HG03565 (cell line): ENCODE data around the gene SORCS2.

Experiments
- ATAC-seq: cut with Tn5 transposase; IDR thresholded peaks from one replicate; pipeline ENCODE4 v1.9.1; 2021; ENCODE audit warnings: mild to moderate bottlenecking, moderate library complexity; ENCODE audit not compliant: unreplicated experiment

The SORCS2 gene

DNA sequence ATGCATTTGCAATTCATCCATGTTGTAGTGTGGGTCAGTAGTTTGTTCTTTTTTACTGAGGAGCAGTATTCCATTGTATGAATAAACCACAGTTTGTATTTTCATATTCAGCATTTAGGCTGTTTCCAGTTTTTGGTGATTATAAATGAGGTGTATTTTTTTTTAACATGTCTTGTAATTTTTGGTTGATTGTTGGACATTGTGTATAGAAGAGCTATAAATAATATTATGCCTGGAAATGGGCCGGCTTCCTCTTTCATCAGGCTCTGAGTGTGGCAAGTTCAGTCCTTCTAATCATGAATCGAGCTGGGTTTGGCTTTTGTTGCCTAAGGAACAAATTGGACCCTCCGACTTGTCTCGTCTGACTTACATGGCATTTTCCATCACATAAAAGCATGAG lies 126.7 kb downstream of the SORCS2 start:
- no peak for ATAC-seq

DNA sequence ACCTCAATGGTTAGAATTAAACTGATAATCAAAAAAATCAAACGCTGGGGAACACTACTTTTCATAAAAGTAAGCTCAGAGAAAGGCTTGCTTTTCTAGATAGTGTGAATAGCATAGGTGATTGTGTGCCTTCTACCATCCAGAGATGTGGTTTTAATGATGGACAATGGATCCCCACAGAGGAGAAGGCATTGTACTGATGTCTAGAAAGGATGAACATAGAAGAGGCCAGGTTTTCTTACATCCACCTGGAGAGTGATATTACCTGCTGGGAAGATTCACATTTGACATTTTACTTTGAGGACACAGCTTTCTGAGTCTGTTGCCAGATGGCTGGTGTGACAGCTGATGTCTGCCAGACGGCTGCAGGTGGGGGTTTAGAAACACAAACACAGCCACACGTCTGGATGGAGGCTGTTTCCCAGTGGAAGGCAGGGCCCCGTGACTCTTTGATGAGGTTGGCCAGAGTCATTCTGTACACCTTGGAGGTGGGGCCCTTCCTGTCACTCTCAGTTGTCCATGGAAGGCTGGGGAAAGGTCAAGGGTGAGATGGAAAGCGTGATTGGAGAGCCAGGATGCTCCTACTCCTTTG lies 128.0 kb downstream of the SORCS2 start:
- ATAC-seq = no peak

DNA sequence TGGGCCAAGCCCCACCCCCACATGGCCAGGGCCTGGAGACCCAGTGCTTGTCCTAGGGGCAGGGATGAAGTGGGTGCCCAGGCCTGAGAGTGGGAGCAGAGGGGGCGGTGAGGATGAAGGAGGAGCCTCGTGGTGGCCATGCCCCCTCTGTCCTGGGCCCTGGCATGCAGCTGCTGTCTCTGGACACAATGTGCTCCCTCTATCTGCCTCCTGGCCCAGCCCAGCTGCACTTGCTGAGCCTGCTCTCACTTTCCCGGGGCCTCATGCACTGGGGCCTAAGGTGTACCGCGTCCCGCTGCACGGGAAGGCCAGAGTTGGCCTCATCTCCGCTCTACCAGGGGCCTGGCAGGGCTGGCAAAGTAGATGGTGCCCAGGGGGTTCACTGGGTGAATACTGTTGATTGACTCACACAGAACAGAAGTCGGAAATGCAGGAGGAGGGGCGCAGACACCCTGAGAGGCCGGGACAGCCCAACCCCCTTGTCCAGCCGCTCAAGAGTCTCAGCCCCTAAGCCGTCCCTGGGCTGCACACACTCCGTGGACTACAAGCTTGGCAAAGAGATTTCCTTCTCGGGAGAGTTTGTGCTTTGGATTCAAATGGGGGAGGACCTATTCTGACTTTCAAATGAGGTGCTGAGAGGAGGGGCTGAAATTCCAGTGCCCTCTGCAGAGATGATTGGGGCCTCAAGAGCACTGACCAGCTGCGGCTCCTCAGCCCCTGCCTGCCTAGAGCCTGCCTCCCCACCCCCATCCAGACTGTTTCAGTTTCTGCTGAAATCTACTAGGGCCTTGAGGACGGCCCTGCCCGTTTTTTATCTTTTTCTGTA lies 130.0 kb downstream of the SORCS2 start:
- ATAC-seq = no peak

DNA sequence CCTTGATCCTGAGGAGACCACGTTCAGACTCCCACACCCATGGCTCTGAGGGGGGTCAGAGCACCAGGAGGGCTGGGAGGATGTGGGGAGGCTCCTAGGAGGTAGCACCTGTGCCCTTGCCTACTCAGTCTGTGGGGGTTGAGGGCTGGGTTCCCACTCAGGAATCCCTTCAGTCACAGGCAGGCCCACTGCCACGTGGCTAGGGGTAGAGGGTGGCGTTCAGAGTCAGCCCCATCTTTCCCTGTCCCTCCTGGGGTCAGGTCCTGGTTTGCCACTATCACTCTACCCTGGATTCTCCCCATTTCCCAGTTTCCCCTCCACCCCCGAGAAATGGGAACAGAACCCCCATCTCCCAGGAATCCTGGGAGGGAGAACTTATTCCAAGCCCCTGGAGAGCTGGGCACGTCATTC lies 131.1 kb downstream of the SORCS2 start:
- ATAC-seq = no peak

DNA sequence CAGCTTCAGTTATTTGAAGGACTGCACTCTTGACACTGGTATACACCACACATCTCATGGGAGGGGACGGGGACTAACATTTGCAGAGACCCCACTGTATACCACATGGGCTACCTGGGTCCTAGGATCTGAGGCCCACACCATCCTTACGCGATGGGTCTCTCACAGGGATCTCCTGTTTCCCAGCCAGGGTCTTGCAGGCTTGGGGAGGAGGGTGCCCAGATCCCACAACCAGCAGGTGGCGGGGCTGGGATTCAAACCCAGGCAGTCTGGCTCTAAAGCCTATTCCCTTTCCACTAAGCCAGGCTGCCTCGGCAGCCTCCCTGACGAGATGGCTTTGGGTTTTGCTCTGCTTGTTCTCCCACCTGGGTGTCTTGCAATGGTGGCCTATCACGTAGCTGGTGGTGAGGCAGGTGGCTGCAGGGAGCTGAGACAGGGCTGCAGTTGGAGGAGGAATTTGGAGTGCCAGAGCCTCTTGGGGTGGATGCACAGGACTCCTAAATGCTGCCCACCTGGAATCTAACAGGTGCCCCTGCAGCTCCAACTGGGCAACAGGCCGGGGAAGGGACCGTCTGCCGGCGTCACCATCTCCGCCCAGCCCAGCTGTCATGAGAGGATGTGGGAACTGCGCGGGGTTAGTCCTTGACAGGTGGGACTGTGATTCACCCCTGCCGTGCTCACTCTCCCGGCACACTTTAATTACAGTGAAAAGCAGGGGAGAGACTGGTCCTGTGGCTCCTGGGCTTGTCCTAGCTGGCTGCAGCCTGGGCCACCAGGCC lies 131.7 kb downstream of the SORCS2 start:
- no peak for ATAC-seq

DNA sequence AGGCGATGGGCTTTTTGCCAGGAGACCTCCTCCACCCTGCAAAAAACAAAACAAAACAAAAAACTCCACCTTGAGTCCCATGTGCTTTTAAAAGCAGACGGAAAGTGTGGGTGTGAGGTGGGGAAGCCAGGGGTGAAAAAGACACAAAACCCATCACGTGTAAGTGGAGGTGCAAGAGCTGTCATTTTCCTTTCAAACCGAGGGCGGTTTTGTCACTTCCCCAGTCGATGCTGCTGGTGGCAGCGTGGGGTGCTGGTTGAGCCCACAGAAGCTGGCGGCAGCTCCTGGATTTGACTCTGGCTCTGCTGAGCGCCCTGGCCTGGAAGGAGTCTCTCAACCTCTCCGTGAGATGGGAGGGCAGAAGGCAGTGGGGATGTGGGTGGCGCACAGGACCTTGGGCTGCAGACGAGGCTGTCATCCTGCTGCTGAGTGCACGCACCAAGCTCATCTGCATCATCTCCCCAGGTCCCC lies 132.3 kb downstream of the SORCS2 start:
- ATAC-seq = no peak

DNA sequence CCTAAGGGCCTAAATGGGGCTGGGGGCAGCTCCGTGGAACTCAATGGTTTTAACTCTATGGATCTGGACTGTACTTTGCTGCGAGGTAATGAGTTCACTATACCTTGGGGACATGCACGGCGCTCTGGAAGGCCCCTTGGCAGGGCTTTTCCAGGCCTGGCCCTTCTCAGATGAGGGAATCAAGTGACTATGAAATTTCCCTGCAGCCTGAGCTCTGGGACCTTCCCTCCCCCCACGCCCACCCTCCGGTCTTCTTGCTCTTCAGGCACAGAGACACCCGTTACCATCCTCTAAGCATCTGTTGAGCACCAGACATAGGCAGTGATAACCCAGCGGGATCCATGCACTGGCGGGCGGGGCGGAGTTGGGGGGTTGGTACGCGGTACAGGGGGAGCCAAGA lies 133.2 kb downstream of the SORCS2 start:
- no peak for ATAC-seq

DNA sequence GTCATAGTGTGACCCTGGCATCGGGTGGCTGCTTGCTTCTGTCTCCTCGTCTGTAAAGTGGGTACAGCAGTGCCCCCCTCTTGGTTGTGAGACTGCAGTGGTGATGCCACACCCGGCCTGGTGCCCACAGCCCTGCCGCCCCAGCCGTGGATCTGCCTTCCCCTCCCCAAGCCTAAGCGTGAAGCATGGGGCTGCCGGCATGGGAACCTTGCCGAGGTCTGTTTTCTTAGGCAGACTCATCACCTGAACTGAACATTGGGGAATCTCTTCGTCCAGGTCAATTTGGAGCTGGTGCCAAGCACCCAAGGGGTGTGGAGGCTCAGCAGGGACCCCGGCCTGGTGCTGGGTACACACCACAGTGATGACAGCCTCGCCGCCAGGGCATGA lies 134.0 kb downstream of the SORCS2 start:
- no peak for ATAC-seq

DNA sequence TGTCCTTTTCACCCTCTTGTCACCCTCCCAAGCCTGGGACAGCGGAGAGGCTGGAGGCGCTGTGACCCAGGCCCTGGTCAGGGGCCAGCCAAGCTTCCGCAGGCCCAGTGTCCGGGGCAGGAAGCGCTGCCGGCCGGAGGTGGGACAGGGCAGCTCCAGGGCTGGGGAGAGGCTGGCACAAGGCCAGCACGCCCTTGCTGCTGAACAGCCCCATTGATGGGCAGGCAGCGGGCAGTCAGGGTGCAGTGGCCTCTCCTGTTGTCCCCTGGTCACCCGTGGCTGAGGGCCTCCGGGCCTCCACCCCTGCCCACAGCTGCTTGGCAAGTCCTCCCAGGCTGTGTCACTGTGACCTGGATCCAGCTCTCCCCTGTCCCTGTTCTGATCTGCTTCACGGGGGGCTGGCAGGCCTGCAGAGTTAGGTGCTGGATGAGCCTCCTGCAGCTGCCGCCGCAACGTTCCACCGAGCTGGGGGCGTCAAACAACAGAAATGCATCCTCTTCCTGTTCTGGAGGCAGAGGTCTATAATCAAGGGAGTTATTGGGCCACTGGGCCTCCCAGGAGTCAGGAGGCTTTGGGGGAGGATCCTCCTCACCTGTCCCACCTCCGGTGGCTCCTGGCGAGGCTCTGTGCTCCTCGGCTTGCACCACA lies 134.5 kb downstream of the SORCS2 start:
- ATAC-seq = no peak

DNA sequence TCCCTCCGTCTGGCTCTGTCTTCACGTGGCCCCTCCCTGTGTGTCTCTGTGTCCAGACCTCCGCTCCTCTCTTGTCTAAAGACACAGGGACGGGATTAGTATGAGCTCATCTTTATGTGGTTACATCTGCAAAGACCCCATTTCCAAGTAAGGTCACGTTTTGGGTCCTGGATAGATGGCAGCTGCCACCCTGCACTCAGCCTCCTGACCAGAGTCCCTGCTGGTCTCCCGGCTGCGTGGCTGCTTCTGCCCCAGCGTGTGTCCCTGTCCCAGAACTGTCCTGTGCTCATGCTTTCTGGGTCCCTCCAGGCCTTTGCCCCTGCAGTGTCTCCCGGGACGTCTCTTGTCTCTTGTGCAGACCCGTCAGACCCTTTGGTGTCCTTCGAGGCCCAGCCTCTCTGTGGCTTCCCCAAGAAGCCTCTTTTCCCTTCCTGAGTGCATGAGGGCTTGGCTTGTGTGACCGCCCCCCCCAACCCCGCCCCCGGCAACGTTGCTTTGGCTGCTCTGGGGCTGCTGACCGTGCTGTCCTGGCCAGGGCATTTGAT lies 135.1 kb downstream of the SORCS2 start:
- ATAC-seq = no peak

DNA sequence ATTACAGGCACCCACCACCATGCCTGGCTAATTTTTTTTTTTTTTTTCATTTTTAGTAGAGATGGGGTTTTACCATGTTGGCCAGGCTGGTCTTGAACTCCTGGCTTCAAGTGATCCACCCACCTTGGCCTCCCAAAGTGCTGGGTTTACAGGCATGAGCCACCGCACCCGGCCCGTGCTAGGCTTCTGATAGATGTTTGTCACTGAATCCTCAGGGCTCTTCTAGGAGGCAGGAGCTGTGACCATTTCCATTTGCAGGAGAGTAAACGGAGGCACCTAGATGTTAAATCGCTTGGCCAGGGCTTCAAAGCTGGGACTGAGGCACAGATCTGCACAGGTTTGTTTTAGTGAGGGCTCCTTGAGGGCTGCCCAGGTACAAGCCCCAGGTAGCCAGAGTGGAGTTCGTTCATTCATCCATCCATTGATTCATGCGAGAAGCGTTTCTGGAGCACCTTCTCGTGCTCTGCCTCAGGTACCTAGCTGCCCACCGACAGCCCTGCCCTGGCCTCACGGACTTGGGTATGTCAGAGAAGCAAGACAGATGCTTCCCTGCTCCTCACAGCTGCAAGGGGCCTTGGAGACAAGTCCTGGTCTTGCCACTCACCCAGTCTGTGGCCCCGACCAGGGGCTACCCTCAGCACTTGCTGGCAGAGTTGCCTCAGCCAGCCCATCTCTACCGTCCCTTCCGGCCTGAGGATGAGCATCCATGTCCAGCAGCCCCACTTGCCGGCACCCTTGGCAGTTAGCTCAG lies 136.0 kb downstream of the SORCS2 start:
- no peak for ATAC-seq

DNA sequence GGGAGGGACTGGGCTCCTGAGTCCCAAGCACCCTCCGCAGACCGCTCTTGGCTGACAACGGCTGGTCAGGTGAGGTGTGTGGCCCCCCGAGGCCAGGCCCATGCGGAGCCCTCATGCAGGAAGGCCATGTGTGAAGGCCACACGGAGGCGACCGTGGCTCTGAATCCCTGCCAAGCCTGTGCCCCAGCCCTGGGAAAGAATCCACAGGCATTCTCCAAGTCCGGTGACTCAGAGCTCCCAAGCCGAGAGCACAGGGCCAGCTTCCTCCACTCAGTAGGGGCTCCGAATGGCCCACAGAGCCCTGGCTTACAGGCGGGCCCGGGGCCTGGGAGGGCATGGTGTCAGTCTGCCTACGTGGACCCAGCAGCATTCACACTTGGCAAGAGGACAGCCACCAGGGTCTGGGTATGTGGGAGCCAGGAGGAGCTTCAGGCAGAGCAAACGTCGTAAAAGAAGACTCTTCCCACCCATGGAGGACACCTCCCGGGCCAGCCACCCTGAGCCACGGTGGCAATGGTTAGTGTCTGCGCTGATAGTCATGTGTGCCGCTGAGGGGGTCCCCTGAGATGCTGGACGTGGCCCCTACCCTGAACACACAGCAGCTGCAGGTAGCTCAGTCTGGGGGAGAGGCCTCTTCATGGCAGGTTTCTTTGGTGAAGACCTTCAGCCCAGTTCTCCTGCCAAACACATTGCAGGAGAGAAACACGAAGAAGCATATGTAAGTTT lies 136.7 kb downstream of the SORCS2 start:
- ATAC-seq = no peak

DNA sequence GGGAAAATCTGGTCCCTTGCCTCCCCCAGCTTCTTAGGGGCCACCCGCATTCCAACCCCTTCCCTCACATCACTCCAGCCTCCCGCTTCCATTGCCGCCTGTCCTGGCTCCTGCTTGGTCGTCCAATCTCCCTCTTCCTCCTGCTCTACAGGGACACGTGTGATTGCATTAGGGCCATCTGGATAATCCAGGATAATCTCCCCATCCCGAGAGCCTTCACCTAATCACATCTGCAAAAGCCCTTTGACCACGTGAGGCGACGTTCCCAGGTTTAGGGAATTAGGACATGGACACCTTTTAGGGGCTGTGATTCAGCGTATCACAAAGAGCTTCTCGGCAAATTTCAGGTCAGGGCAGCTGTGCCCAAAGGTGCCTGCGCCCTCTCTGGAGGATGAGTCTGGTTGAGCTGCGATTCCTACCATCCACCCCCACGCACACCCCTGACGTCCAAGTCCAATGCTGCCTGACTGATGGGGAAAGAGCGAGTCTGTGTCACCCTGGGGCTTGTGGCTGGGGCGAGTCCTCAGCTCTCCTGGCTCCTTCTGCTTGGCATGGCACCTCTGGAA lies 137.8 kb downstream of the SORCS2 start:
- no peak for ATAC-seq

DNA sequence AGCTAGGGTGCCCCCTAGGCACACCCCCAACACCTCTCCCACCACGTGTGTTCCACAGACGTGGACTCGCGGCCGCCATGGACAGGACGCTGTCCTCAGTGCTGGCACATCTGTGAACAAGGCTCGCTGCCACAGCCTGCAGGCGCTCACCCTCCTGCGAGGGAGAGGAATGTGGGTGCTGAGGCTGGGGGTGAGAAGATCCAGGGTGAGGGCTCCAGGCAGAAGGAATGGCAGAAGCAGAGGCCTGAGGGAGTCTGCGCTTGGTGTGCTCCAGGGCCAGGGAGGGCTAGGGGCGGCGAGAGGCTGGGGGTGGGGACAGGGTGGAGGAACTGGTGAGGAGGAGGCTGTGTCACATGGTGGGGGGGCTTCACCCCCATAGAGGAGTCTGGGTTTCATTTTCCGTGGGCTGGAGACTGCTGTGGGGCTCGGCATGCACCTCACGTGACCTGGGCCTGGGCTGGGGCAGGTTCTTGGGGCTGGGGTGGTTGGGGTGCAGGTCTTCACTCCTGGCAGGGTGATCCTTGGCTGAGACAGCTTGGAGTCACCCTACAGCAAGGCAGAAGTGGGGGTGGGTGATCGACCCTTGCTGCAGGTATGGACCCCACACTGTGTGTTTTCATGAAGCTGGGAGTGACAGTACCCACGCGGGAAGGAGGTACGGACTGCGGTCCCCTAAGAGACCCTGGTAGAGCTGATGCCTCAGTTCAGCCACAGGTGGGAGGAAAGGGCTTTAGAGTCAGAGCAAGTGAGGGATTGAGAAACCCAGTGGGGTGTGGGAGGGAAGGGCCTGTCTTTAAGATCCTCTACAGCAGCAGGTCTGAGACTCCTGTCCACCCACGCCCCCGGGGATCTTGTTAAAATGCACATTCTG lies 138.7 kb downstream of the SORCS2 start:
- no peak for ATAC-seq

DNA sequence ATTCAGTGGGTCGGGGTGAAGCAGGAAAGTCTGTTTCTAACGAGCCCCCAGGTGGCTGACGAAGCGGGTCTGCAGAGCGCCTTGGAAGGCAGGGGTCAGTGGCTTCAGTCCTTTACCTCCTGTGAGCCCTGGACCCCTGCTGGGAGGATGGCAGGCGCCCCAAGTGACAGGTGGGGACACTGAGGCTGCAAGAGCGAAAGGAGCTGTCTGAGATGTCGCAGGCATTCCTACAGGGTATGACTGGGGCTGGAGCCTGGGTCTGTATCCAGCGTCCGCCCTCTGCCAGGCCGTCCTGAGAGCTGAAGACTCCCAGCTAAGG lies 139.3 kb downstream of the SORCS2 start:
- no peak for ATAC-seq

DNA sequence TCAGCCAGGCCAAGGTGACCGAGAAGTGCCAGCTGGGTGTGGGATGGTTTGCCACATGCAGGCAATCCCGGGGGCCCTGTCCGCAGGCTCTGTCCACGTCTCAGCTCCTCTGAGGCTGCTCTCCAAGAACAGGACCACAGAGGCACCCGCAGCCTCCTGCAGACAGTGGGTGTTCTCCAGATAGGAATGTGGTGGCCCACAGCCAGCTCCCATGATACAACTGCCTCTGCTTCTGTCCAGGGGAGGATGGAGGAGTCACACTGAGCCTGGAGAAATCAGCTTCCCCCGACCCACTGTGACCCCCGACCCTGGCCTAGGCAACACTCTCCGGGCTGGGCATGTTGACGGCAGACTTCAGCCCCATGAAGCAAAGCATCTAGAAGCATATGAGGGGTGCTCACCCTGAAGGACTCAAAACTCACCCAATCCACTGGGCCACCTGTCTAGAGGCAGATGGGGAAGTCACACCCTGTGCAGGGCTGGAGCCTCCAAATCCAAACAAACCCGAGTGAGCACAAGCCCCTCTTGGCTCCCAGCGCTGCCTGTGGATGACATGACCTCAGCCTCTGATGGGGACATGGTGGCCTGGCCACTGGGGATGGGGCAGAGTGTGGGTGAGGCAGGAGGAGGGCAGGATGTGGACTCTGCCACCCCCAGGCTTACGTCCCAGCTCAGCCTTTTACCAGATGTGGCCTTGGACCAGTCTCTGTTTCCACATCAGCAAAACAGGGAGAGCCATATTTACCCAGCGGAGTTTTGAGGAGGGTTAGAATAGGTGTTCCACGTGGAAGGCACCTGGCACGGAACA lies 140.1 kb downstream of the SORCS2 start:
- no peak for ATAC-seq

DNA sequence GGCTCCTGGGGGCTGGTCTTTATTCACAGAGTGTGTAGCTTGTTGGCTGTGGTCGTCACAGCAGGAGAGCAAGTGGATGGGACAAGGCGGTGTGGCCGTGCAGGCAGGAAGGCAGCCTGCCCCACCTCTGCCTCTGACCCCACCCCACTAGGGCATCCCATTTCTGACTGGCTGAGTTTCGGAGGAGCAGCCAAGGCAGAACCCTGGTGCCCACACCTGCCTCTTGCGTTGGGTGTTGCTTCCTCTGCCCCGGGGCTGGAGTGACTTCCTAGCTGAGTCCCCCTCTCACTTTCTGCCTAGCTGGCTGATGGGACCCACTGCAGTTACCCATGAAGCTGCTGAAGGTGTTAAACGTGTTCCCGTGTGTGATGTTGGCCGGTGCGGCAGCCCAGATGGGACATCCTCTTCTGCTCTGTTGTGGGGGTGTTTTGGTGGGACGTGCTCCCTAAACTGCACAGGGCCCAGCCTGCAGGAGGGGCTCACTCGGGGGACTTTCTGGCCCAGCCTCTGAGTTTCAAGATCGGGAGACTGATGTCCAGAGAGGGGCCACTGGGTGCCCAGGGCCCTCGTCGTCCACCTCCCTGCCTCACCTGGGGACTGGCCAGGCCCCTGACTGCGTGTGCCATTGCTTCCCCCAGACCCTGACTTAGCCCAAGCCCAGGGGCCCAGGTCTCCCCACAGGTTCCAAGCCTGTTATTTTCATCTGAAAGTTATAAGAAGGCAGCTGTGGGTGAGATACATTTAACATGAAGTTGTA lies 140.9 kb downstream of the SORCS2 start:
- ATAC-seq = no peak
